Fibroblast of peridontal ligament (primary cell): ENCODE results near the gene HDAC4.

ENCODE experiments used
- DNase-seq: peaks from one replicate; pipeline ENCODE4 v3.0.0-alpha.2; 2010; ENCODE audit errors: extremely low read depth

Gene HDAC4

GRCh38 chr2:239369631-239370161 lies 31.1 kb downstream of the HDAC4 start:
- DNase-seq = peak; percentile 37

- no peak for DNase-seq
These were observed 31.8 kb downstream of the HDAC4 start for GRCh38 chr2:239368906-239369552.

- DNase-seq = no peak
These were observed 32.5 kb downstream of the HDAC4 start for GRCh38 chr2:239368321-239368720.

GRCh38 chr2:239366740-239367139 lies 34.1 kb downstream of the HDAC4 start:
- DNase-seq = no peak

GRCh38 chr2:239365782-239366435 lies 34.9 kb downstream of the HDAC4 start:
- DNase-seq = no peak

GRCh38 chr2:239365071-239365781 lies 35.6 kb downstream of the HDAC4 start:
- no peak for DNase-seq

- no peak for DNase-seq
These were observed 36.7 kb downstream of the HDAC4 start for GRCh38 chr2:239363946-239364637.

GRCh38 chr2:239362507-239362906 lies 38.3 kb downstream of the HDAC4 start:
- no peak for DNase-seq

- peak; percentile 55 for DNase-seq
These were observed 39.5 kb downstream of the HDAC4 start for GRCh38 chr2:239361311-239361642.

- DNase-seq = no peak
These were observed 40.2 kb downstream of the HDAC4 start for GRCh38 chr2:239360421-239361310.

- no peak for DNase-seq
These were observed 40.8 kb downstream of the HDAC4 start for GRCh38 chr2:239360008-239360407.

GRCh38 chr2:239359196-239359912 lies 41.5 kb downstream of the HDAC4 start:
- peak; percentile 35 for DNase-seq

- peak; percentile 30 for DNase-seq
These were observed 42.6 kb downstream of the HDAC4 start for GRCh38 chr2:239358062-239358754.

GRCh38 chr2:239355724-239356123 lies 45.1 kb downstream of the HDAC4 start:
- peak; percentile 42 for DNase-seq

GRCh38 chr2:239355139-239355538 lies 45.7 kb downstream of the HDAC4 start:
- DNase-seq = peak; percentile 70

GRCh38 chr2:239354791-239355136 lies 46.1 kb downstream of the HDAC4 start:
- DNase-seq = no peak

GRCh38 chr2:239354132-239354790 lies 46.6 kb downstream of the HDAC4 start:
- no peak for DNase-seq

- no peak for DNase-seq
These were observed 47.1 kb downstream of the HDAC4 start for GRCh38 chr2:239353692-239354091.

- no peak for DNase-seq
These were observed 49.1 kb downstream of the HDAC4 start for GRCh38 chr2:239351687-239352086.
